DMS 273 treated with DMSO at 0.1 percent for 48 hours (cell line): ENCODE data around the gene ALKBH7.

Experiments used
- DNase-seq: peaks from one replicate; lab custom pipeline; 2025; lab: John Stamatoyannopoulos, UW

ALKBH7 gene

GRCh38 chr19:6424195-6424938, 51.8 kb downstream of the ALKBH7 start, which contains the start of gene KHSRP:
KHSRP (minus strand) TSS chr19:6424811; CDS start chr19:6424701, 110 bp downstream.
- DNase-seq = no peak
